Measurements from ENCODE around the gene RNF135. TPM values are rescaled to one million over a fixed set of nuclear protein-coding genes. Genes with fewer than 3 reads are reported as not detected.
"Not testable (repeated sequence)": the region's sequence is repeated elsewhere in the genome, so short reads cannot be mapped to it uniquely, and the experiment has no call there.

Gene RNF135
- total RNA-seq, 1 experiment from 2014 or later, result 11.2 TPM

DNA sequence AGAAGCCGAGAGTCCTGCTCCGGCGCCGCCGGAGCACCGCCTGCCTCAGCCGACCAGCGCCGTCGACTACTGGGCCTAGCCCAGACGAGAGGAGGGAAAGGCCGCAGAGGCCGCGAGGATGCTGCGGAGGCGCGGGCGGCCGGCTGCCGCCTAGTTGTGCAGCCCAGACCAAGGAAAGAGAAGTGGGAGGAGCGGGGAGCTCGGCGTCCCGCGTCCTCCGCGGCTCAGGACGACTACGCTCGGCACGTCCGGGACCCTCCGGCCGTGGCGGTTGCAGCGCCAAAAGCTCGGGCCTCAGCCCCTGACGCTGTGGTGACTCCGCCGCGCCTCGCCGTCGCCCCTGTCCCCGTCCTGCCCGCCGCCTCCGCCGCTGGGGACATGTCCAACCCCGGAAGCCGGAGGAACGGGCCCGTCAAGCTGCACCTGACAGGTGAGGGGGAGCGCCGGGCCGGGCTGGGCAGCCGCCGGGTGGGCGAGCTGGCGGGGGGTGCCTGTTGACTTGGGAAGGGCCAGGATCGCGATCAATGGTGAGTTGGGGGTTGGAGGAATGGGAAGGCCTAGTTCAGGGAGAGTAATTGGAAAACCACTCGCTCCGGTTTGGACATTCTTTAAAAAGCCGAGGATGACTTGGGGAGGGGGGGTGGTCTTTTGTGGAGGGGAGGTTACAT, 37.7 kb downstream of the RNF135 start:
- CTCF ChIA-PET, result no interaction called here
- no peaks in the 10 kb centered on the region for H3K27me3 ChIP-seq (ENCODE audit: insufficient read depth, low read length)

DNA sequence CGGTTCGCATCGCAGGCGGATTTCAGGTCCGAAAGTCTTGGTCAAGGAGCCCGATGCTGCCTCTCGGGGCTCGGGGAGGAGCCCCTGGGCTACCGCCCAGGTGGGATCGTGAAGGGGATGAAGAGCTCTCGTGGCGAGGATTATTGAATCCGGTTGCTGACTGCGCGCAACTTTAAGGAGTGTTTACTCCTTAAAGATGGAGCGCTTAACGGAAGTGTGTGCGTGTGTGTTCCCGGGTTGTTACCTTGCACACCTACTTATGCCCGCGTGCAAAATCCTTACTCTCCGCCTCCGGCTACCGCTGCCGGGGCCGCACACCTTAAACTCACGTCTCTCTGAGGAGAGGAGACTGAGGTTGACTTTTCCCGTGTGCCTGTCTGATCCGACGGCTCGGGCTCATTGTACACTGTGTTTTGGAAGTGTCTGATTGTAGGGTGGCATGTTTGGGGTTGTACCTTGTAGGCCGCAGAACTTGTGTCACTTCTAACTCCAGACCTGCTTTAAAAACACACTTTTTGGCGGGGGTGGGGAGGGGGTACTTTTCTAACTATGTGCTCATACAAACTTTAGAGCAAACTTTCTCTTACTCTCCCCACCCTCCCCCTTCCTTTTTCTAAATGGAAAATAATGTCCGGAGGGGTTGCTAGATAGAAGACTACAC, 38.3 kb downstream of the RNF135 start:
- H2AFZ ChIP-seq (ENCODE audit: low read depth, low read length, poor library complexity, severe bottlenecking); H3K27ac ChIP-seq (ENCODE audit: low read depth, low read length); POLR2A ChIA-PET; intact Hi-C loops (cut with micrococcal nuclease); H3K9ac ChIP-seq (ENCODE audit: low read length); H3K4me1 ChIP-seq (ENCODE audit: control insufficient read depth in 1 of 2, insufficient read depth in 2 of 2, low read length in 2 of 2); H3K4me3 ChIP-seq (replicated peaks in 1 of 2; ENCODE audit: low read depth in 1 of 2, low read length in 2 of 2); H3K9me2 ChIP-seq (ENCODE audit: insufficient read depth); RAD21 ChIA-PET (ENCODE audit: low non-redundant PET in 1 of 2, low total read pairs in 2 of 2, uncharacterized antibody in 2 of 2, unreplicated experiment in 2 of 2); H4K20me1 ChIP-seq (ENCODE audit: insufficient read depth); ATAC-seq; DNase-seq (ENCODE audit: low read depth, low spot score); H3K36me3 ChIP-seq (ENCODE audit: control insufficient read depth in 1 of 2, insufficient read depth in 2 of 2, low read length in 2 of 2); CTCF ChIA-PET; H3K79me2 ChIP-seq (ENCODE audit: insufficient read depth, low read length); H3K4me2 ChIP-seq (ENCODE audit: low read length); H3K9me3 ChIP-seq (ENCODE audit: control insufficient read depth in 1 of 2, insufficient read depth in 1 of 2, low read depth in 1 of 2, low read length in 2 of 2); H3K27me3 ChIP-seq (ENCODE audit: insufficient read depth, low read length): not testable (repeated sequence)
- TSS peak; percentile 54 for BruUV-seq (replicated peaks)

More for the DNA sequence above, 37.7 kb downstream of the RNF135 start:
- DNase-seq (ENCODE audit: low read depth, low spot score) (no peak), ATAC-seq (no peak)
- Histone ChIP-seq H3K79me2 (ENCODE audit: insufficient read depth, low read length) (no peaks in the 10 kb centered on the region), H3K27ac (ENCODE audit: low read depth, low read length) (no peak overlapping the region), H3K4me1 (ENCODE audit: control insufficient read depth in 1 of 2, insufficient read depth in 2 of 2, low read length in 2 of 2) (no peaks in the 10 kb centered on the region), H2AFZ (ENCODE audit: low read depth, low read length, poor library complexity, severe bottlenecking) (no peak overlapping the region), H3K9me3 (ENCODE audit: control insufficient read depth in 1 of 2, insufficient read depth in 1 of 2, low read depth in 1 of 2, low read length in 2 of 2) (no peaks in the 10 kb centered on the region), H4K20me1 (ENCODE audit: insufficient read depth) (no peaks in the 10 kb centered on the region), H3K4me3 (replicated peaks in 1 of 2; ENCODE audit: low read depth in 1 of 2, low read length in 2 of 2) (no peak overlapping the region), H3K9ac (ENCODE audit: low read length) (no peak overlapping the region), H3K36me3 (ENCODE audit: control insufficient read depth in 1 of 2, insufficient read depth in 2 of 2, low read length in 2 of 2) (no peaks in the 10 kb centered on the region), H3K4me2 (ENCODE audit: low read length) (no peak overlapping the region), H3K9me2 (ENCODE audit: insufficient read depth) (no peaks in the 10 kb centered on the region)
- RAD21 ChIA-PET (ENCODE audit: low non-redundant PET in 1 of 2, low total read pairs in 2 of 2, uncharacterized antibody in 2 of 2, unreplicated experiment in 2 of 2), result no interaction called here
- BruUV-seq (replicated peaks), result no TSS peak
- TF ChIP-seq ELF1 (IDR thresholded peaks at IDR 0.05; ENCODE audit: borderline replicate concordance, low read depth) (no peak), YY1 (IDR thresholded peaks at IDR 0.05; ENCODE audit: extremely low read depth, insufficient replicate concordance, low read depth, low read length) (no peak), SP1 (IDR thresholded peaks at IDR 0.05; ENCODE audit: low read depth) (no peak), JUND (IDR thresholded peaks at IDR 0.05) (no peak), SRF (IDR thresholded peaks at IDR 0.05; ENCODE audit: low read depth) (no peak), EZH2phosphoT487 (IDR thresholded peaks at IDR 0.05; ENCODE audit: borderline replicate concordance) (no peak), TCF7L2 (IDR thresholded peaks at IDR 0.05; ENCODE audit: borderline replicate concordance, extremely low read depth, insufficient read depth, insufficient read length) (no peak), SIN3A (IDR thresholded peaks at IDR 0.05; ENCODE audit: low read depth) (no peak), CBX3 (IDR thresholded peaks at IDR 0.05; ENCODE audit: low read depth) (no peak), ZNF274 (IDR thresholded peaks at IDR 0.05; ENCODE audit: low read depth, low read length) (no peak), EGR1 (IDR thresholded peaks at IDR 0.05; ENCODE audit: low read depth) (no peak), POLR2A (IDR thresholded peaks at IDR 0.05; ENCODE audit: borderline replicate concordance, extremely low read depth, insufficient read depth, insufficient read length) (no peak)
- TF ChIP-seq, protein P1, sequence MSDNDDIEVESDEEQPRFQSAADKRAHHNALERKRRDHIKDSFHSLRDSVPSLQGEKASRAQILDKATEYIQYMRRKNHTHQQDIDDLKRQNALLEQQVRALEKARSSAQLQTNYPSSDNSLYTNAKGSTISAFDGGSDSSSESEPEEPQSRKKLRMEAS (IDR thresholded peaks at IDR 0.05), result no peak
- TF ChIP-seq, protein P2, sequence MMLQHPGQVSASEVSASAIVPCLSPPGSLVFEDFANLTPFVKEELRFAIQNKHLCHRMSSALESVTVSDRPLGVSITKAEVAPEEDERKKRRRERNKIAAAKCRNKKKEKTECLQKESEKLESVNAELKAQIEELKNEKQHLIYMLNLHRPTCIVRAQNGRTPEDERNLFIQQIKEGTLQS (IDR thresholded peaks at IDR 0.05), result no peak
- TF ChIP-seq, protein P3, sequence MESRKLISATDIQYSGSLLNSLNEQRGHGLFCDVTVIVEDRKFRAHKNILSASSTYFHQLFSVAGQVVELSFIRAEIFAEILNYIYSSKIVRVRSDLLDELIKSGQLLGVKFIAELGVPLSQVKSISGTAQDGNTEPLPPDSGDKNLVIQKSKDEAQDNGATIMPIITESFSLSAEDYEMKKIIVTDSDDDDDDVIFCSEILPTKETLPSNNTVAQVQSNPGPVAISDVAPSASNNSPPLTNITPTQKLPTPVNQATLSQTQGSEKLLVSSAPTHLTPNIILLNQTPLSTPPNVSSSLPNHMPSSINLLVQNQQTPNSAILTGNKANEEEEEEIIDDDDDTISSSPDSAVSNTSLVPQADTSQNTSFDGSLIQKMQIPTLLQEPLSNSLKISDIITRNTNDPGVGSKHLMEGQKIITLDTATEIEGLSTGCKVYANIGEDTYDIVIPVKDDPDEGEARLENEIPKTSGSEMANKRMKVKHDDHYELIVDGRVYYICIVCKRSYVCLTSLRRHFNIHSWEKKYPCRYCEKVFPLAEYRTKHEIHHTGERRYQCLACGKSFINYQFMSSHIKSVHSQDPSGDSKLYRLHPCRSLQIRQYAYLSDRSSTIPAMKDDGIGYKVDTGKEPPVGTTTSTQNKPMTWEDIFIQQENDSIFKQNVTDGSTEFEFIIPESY (IDR thresholded peaks at IDR 0.05; ENCODE audit: extremely low read depth, insufficient replicate concordance, low read length), result no peak
- TF ChIP-seq, protein P4, sequence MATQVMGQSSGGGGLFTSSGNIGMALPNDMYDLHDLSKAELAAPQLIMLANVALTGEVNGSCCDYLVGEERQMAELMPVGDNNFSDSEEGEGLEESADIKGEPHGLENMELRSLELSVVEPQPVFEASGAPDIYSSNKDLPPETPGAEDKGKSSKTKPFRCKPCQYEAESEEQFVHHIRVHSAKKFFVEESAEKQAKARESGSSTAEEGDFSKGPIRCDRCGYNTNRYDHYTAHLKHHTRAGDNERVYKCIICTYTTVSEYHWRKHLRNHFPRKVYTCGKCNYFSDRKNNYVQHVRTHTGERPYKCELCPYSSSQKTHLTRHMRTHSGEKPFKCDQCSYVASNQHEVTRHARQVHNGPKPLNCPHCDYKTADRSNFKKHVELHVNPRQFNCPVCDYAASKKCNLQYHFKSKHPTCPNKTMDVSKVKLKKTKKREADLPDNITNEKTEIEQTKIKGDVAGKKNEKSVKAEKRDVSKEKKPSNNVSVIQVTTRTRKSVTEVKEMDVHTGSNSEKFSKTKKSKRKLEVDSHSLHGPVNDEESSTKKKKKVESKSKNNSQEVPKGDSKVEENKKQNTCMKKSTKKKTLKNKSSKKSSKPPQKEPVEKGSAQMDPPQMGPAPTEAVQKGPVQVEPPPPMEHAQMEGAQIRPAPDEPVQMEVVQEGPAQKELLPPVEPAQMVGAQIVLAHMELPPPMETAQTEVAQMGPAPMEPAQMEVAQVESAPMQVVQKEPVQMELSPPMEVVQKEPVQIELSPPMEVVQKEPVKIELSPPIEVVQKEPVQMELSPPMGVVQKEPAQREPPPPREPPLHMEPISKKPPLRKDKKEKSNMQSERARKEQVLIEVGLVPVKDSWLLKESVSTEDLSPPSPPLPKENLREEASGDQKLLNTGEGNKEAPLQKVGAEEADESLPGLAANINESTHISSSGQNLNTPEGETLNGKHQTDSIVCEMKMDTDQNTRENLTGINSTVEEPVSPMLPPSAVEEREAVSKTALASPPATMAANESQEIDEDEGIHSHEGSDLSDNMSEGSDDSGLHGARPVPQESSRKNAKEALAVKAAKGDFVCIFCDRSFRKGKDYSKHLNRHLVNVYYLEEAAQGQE (IDR thresholded peaks at IDR 0.05; ENCODE audit: low read depth), result no peak
- intact Hi-C loops (cut with micrococcal nuclease), result no loop called here
- POLR2A ChIA-PET, result no interaction called here

Data from HCT116 (cell line).